ENCODE results near the gene RAB11FIP5. TPM values are rescaled to one million over a fixed set of nuclear protein-coding genes. Genes with fewer than 3 reads are reported as not detected.
"Not testable (repeated sequence)": the region's sequence is repeated elsewhere in the genome, so short reads cannot be mapped to it uniquely, and the experiment has no call there.

The RAB11FIP5 gene, protein sequence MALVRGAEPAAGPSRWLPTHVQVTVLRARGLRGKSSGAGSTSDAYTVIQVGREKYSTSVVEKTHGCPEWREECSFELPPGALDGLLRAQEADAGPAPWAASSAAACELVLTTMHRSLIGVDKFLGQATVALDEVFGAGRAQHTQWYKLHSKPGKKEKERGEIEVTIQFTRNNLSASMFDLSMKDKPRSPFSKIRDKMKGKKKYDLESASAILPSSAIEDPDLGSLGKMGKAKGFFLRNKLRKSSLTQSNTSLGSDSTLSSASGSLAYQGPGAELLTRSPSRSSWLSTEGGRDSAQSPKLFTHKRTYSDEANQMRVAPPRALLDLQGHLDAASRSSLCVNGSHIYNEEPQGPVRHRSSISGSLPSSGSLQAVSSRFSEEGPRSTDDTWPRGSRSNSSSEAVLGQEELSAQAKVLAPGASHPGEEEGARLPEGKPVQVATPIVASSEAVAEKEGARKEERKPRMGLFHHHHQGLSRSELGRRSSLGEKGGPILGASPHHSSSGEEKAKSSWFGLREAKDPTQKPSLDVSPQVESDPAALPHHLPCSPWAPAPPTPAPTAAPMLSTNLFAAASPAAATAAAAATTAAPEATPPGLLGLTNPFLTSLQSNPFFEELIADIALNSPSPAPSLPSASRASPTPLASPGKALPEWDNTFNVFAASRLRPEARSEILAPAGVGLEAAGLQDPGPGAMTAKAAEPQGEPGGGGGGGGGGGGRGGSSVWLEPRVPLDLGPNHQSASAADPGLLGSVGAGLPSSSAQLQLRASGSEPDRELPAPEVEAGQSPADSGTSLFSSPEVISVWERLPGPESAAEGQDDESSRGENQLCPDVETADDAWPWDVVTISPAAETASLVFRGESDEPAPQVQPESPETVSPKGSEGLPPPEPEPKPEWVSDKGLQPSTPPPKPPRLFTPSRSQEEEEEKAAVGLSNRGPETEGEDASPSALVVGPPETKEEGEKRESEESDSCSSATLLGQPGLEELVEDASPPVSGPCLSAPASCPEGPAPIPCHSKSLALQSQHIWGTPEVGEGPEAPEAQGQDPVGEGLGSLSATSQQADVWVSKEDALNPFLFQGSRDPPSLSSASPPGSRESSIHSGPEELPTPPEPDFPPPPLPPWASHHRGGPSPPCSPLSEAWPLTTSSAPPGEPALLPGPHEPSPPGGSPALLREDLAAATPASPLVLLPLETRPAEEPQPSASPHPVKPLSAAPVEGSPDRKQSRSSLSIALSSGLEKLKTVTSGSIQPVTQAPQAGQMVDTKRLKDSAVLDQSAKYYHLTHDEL (N-terminal part only)
- 31.0 and 33.7 TPM in 2 replicates for total RNA-seq (2014; rRNA removed)
- polyA plus RNA-seq (2012) = 51.1 TPM

DNA sequence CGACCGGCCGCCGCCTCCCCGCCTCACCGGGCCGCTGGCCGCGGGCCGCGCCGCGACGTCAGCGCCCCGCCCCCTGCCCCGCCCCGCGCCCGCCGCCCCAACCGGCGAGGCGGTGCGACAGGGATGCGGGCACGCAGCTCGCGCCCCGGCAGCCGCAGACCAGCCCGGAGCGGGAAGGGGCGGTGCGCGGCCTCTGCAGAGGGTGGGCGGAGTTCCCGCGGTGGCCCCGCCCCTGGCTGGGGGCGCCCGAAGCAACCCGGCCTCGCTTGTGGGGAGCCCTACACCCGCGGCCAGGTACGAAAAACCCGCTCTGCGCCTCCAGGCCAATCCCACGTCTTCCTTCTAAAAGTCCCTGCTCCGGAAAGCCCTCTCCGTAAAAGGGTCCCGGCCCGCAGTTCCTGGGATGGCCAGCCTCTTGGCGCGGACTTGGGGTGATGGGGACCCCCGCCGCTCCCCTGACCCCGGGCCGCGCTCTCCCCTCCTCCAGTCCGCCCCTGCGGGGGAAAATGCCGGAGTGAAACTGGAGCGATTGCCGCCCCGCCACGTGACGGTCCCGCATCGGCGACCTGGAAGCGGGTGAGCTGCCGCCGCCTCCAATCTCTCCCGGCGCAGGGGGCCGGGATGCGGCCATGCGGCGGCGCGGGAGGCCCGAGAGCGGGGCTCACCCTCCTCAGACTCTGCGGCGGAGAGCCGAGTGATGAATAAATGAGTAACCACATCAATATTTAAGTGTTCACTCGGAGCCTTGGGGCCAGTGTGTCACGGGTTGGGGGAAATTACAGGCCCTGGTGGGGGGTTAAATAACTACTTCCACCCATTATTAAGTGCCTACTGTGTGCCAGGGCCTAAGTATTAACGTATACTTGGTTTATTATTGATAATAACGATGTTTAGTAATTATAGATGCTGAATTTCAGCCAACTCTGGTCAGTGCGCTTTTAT lies at the start of gene RAB11FIP5:
Gene RAB11FIP5 (minus strand): TSS at position 36 of the 942 bp plus-strand sequence. CDS start 171 bp downstream, outside the sequence.
- DNase-seq (ENCODE audit: low read depth) = peak; percentile 78

DNA sequence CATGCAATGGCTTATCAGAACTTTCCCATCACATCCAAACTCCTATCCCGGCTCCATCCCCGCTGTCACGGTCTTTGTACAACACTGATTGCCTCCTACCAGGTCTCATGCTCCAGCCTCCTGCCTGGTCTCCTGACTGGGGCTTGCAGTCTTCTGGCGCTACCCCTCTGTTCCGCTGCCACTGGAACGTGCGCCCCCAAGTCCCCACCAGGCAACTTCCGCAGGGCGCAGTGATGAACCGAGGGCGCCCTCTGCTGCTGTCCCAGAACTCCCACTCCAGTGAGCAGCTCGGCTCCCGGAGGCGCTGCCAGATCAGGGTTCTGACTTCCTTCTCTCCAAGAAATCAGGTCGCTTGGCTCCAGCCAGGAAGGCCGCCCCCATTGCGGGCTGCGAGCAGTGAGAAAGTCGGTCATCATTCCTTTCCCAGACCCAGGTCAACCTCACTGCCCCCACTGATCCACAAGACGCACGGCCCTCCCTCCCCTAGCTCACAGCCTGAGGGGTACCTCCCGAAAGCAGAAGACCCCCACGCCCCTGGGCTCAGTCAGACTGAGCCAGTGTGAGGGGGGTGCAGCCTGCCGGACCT lies 43.9 kb upstream of the RAB11FIP5 start:
- peak; percentile 35 for DNase-seq (ENCODE audit: low read depth)

DNA sequence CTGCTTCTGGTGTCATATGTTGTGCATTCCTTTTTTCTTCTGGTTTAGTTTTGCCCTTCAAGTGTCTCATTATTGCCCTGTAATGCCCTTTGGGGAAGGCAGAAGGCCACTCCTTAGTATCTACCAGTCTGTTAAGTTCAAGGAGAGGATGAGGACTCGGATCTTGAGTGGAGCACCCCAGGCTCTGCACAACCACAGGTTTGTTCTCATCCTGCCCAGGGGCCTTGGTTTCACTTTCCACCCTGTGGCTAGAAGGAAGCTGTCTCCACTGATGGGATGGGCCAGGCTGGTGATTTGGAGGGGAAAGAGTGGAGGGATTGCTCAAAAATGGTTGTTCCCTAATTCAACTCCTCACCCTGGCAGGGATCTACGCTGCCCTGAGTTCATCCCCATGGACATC lies 30.2 kb upstream of the RAB11FIP5 start:
- no peak for DNase-seq (ENCODE audit: low read depth)

- no peak for DNase-seq (ENCODE audit: low read depth)
These were observed 29.1 kb upstream of the RAB11FIP5 start for GRCh38 chr2:73141896-73142295.

- DNase-seq (ENCODE audit: low read depth) = no peak
These were observed 22.5 kb upstream of the RAB11FIP5 start for GRCh38 chr2:73135236-73135635.

- DNase-seq (ENCODE audit: low read depth) = no peak
These were observed 21.7 kb upstream of the RAB11FIP5 start for GRCh38 chr2:73134471-73134870.

DNA sequence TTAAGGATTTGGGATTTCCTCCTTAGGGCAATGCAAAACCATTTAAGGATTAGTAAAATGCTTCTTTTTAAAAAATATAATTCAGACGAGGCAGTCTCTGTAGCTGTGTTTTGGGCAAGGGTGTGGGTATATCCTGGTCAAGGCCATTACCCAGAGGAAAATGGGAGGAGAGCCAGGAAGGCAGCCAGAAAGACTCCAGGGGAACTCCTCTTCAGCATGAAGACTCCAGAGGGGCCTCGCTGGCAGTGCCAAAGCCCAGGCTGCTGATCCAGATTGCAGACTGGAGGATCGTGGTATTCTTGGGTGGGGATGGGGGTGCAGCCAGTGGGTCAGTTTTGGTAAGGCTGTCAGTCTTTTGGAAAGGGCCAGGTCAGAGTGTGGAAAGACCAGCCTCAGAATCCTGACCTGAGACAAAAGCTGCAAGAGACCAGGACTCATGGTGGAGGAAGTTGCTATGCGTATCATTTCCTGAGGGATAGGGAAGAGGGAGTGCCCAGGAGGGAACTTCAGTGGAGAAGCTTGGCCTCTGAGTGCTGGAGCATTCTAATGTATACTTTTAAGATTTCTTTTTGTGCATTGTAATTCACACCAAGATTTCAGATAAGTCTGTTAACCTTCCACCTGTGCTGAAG lies 20.9 kb upstream of the RAB11FIP5 start:
- no peak for DNase-seq (ENCODE audit: low read depth)

DNA sequence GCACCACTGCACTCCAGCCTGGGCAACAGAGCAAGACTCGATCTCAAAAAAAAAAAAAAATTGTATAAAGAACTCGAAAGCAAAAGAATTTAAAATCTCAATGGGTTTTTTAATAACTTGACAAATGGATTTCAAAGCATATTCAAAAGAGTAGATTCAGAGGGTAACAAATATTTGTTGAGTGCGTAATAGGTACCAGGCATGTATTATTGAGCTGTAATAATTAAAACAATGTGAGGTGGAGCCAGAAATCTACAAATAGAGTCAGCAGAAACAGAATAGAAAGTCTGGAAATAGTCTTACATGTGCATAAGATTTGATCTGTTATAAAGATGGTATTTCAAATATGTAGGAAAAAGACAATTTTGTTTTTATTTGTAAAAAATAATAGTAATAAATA lies 19.1 kb upstream of the RAB11FIP5 start:
- DNase-seq (ENCODE audit: low read depth) = no peak

GRCh38 chr2:73130790-73131189 lies 18.0 kb upstream of the RAB11FIP5 start:
- DNase-seq (ENCODE audit: low read depth) = no peak

DNA sequence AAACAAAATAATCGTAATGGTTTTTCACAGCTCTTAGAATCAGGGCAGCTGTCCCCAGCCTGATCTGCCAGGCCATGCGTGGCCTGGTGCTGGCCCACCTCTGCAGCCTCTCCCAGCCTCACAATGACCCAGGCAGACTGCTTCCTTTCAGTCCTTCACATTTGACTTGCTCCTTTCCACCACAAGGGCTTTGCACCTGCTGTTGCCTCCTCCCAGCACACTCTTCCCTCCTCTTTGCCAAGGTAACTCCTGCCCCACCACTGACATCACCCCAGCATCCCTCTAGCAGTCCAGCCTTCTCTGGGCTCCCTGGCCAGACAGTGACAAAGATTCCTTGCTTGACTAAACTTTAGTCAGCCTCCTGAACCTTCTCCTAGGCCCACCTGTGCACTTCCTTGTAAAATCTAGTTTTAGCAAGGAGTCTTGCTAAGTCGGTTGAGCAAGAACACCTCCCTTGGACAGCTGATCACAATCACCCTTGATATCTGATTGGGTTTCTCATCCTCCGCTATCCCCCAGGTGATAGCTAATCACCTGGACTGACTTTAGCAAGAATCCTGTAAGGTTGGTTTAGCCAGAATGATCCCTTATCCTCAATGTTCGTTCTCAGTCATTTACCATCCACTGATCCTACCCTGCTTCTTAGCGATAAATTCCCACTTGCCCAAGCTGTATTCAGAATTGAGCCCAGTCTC lies 16.2 kb upstream of the RAB11FIP5 start:
- DNase-seq (ENCODE audit: low read depth) = no peak

DNA sequence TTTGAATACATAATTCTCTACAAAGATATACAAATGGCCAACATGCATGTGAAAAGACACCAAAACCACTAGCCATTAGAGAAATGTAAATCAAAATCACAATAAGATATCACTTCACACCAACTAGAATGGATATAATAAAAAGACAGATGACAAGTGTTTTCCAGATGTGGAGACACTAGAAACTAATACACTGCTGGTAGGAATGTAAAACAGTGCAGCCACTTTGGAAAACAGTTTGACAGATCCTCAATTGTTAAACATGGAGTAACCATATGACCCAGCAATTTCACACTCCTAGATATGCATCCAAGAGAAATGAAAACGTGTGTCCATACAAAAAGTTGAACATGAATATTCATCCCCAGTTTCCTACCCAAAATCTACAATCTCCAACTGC lies 9.8 kb upstream of the RAB11FIP5 start:
- DNase-seq (ENCODE audit: low read depth) = no peak

DNA sequence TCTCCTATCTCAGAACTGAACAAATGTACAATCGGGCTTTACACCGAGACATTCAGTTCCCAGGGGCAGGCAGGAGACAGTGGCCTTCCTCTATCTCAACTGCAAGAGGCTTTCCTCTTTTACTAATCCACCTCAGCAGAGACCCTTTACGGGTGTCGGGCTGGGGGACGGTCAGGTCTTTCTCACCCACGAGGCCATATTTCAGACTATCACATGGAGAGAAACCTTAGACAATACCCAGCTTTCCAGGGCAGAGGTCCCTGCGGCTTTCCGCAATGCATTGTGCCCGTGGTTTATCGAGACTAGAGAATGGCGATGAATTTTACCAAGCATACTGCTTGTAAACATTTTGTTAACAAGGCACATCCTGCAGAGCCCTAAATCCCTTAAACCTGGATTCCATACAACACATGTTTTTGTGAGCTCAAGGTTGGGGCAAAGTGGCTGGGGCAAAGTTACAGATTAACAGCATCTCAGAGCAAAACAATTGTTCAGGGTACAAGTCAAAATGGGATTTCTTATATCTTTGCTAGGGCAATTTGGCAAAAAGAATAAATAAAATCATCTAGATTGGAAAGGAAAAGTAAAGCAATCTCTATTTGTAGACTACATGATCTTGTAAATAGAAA lies 7.0 kb upstream of the RAB11FIP5 start:
- DNase-seq (ENCODE audit: low read depth) = not testable (repeated sequence)

DNA sequence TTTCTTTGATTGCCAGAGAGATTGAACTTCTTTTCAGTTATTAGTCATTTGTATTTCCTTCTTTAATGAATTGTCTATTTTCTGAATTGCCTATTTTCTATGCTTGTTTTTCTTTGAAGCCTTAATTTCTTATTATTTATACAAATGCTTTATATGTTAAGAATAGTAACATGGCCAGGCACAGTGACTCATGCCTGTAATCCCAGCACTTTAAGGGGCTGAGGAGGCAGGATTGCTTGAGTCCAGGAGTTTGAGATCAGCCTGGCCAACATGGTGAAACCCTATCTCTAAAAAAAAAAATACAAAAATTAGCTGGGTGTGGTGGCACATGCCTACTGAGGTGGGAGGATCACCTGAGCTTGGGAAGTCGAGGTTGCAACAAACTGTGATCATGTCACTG lies 4.7 kb upstream of the RAB11FIP5 start:
- peak; percentile 22 for DNase-seq (ENCODE audit: low read depth)

DNA sequence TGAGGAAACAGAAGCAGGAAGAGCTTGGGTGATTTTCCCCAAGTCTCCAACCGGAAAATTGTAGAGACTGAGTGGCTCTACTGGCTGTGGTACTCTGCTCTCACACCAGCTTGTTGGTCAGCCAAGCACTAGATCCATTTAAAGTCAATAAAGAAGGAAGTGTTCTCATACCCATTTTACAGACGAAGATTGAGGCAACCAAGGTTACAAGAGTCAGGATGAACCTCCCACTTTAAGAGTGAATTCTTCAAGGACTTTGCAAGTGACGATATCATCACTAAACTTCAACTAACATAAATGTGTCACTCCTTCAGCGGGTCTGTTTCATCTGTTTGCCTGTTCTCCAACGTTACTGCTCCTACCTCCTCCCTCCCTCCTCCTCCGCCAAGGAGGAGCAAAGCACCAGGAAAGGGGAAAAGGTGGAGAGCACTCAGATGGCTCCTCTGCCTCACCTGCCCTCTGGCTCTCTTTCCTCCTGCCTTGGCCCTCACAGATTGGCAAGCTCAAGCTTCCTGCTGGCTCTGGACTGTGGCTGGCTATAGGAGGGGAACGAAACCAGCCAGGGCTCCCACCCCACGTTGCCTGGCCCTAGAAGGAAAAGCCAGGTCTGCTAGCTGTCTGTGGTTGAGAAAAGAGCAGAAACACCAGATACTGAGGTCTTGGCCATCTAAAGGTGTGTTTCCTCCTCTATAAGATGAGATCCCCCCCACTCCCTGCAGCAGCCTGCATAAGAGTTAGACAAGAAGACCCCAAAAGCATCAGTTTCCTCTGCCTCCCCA lies 3.6 kb upstream of the RAB11FIP5 start:
- DNase-seq (ENCODE audit: low read depth) = no peak

GRCh38 chr2:73114273-73114867 lies 1.6 kb upstream of the RAB11FIP5 start:
- no peak for DNase-seq (ENCODE audit: low read depth)

DNA sequence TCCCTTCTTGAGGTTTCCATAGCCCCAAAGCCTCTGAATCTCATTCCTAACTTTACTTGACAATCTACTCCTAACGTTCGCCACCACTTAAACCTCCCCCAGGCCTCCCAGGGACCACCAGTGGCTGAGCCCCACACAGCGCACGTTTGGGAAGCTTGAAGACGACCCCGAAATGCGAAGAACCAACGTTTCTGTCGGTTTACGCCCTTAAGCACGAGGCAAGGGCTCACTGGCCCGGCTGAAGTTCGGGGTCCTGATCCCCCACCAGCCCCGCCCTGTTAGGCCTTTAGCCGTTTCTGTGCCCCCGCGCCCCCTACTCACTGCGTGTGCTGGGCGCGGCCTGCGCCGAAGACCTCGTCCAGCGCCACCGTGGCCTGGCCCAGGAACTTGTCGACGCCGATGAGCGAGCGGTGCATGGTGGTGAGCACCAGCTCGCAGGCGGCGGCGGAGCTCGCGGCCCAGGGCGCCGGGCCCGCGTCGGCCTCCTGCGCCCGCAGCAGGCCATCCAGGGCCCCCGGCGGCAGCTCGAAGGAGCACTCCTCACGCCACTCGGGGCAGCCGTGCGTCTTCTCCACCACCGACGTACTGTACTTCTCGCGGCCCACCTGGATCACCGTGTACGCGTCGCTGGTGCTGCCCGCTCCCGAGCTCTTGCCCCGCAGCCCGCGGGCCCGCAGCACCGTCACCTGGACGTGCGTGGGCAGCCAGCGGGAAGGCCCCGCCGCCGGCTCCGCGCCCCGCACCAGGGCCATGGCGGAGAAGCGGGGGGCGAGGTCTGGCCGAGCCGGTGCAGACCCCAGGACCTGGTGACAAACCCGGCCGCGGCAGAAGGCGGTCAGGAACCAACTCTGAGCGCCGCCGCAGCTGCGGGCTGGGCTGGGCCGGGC lies 479 bp downstream of the RAB11FIP5 start:
- DNase-seq (ENCODE audit: low read depth) = peak; percentile 34

Measured in LHCN-M2 (cell line).